ENCODE measurements around the gene UNC13A. TPM values are rescaled to one million over a fixed set of nuclear protein-coding genes. Genes with fewer than 3 reads are reported as not detected.
A peak's percentile ranks its signal among the peaks of the same experiment; 100 is the strongest.

Gene UNC13A
- total and polyA plus RNA-seq, 11 donors: 0.02 to 1.1 (median 0.09) TPM; not detected in 1

DNA sequence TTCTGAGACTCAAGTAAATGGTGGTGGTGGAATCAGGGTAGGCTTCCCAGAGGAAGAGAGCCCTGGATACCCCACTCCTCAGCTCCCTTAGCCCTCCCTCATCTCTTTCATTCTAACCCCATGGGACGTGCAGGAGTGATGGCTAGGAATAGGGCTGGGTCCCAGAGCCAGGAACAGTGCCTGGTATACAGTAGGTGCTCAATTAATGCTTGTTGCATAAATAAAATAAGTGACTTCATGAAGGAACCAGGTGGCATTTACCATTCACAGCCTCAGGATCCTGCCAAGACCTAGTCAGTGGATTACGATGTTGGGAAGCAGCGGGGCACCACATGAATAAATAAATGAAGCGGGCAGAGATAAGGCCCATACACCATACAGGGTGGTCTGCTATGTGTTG, 3.9 kb downstream of the UNC13A start:
- TF ChIP-seq CTCF (IDR thresholded peaks at IDR 0.05) (no peak), POLR2A (IDR thresholded peaks at IDR 0.05) (no peak)
- intact Hi-C loops (cut with DNase I): no loop called here
- no peaks in the 10 kb centered on the region for H3K36me3 ChIP-seq
- peaks cover 12 to 63% (median 31%) of the 10 kb centered on the region in 9 donors for H3K27me3 ChIP-seq
- no peak overlapping the region for H3K4me3 ChIP-seq
- H3K27ac ChIP-seq: no peak overlapping the region
- no peaks in the 10 kb centered on the region for H3K9me3 ChIP-seq
- 57 to 82% (median 78%) methylated on average over 4 of the region's 4 CpGs for WGBS, 4 donors
- no peak for ATAC-seq
- no peak for DNase-seq
- H3K4me1 ChIP-seq: peaks cover 0 to 43% (median 25%) of the 10 kb centered on the region in 12 donors

GRCh38 chr19:17683078-17683477, 5.1 kb downstream of the UNC13A start:
- TF ChIP-seq CTCF (IDR thresholded peaks at IDR 0.05) (no peak), POLR2A (IDR thresholded peaks at IDR 0.05) (no peak)
- intact Hi-C loops (cut with DNase I): no loop called here
- WGBS, 4 donors: 80 to 90% (median 85%) methylated on average over 4 of the region's 4 CpGs
- no peak overlapping the region for H3K27ac ChIP-seq
- peaks cover 0 to 38% (median 25%) of the 10 kb centered on the region in 12 donors for H3K4me1 ChIP-seq
- no peak for DNase-seq
- no peaks in the 10 kb centered on the region for H3K36me3 ChIP-seq
- H3K27me3 ChIP-seq: peaks cover 6 to 54% (median 19%) of the 10 kb centered on the region in 9 donors
- no peak for ATAC-seq
- H3K9me3 ChIP-seq: no peaks in the 10 kb centered on the region
- H3K4me3 ChIP-seq: no peak overlapping the region

DNA sequence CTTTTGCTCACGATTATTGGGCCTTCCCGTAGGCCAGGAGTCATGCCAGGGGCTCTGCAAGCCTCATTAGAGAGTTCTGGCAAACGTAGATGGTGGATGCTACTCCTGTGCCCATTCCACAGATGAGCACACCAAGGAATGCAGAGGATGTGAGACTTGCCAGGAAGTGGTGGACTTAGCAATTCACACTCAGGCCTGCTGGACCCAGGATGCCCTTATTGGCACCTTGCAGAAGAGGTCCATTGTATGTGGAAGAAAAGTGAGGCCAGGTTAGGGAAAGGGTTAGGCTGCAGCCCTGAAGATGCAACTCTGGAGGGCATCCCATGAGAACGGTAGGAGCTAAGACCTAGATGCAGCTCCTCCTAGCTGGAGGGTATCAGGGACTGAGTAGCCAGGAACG, 5.9 kb downstream of the UNC13A start:
- no peak for ATAC-seq
- Histone ChIP-seq H3K9me3 (no peaks in the 10 kb centered on the region), H3K36me3 (no peaks in the 10 kb centered on the region), H3K27ac (no peak overlapping the region), H3K4me1 (peaks cover 0 to 31% (median 23%) of the 10 kb centered on the region in 12 donors), H3K27me3 (peaks cover 0 to 46% (median 13%) of the 10 kb centered on the region in 9 donors), H3K4me3 (no peak overlapping the region)
- WGBS, 4 donors: 42 to 70% (median 66%) methylated on average over 4 to 5 of the region's 5 CpGs
- intact Hi-C loops (cut with DNase I): no loop called here
- DNase-seq: no peak
- TF ChIP-seq POLR2A (IDR thresholded peaks at IDR 0.05) (no peak), CTCF (IDR thresholded peaks at IDR 0.05) (no peak)

GRCh38 chr19:17681505-17682125, 6.5 kb downstream of the UNC13A start:
- H3K4me3 ChIP-seq: no peak overlapping the region
- no peak for TF ChIP-seq CTCF (IDR thresholded peaks at IDR 0.05)
- TF ChIP-seq POLR2A (IDR thresholded peaks at IDR 0.05): no peak
- ATAC-seq (peak in 1 of 4 donors; percentile 46), DNase-seq (peak in 3 of 5 donors; percentile 38 to 42 (median 38))
- no peak overlapping the region for H3K27ac ChIP-seq
- peaks cover 0 to 39% (median 7%) of the 10 kb centered on the region in 9 donors for H3K27me3 ChIP-seq
- 45 to 51% (median 49%) methylated on average over 25 of the region's 25 CpGs for WGBS, 4 donors
- intact Hi-C loops (cut with DNase I): no loop called here
- H3K4me1 ChIP-seq: peaks cover 0 to 26% (median 17%) of the 10 kb centered on the region in 12 donors
- no peaks in the 10 kb centered on the region for H3K36me3 ChIP-seq
- no peaks in the 10 kb centered on the region for H3K9me3 ChIP-seq

Data from heart left ventricle (tissue), 16 donors.